ENCODE results near the gene OR2A2.

Gene OR2A2

DNA sequence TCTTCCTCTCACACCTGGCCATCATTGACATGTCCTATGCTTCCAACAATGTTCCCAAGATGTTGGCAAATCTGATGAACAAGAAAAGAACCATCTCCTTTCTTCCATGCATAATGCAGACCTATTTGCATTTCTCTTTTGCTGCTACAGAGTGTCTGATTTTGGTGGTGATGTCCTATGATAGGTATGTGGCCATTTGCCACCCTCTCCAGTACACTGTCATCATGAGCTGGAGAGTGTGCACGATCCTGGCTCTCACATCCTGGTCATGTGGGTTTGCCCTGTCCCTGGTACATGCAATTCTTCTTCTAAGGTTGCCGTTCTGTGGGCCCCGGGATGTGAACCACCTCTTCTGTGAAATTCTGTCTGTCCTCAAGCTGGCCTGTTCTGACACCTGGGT is 32.8 kb downstream of the OR2A2 start:
- DNase-seq (ENCODE audit: low read depth in 2 of 2) = no peak

DNA sequence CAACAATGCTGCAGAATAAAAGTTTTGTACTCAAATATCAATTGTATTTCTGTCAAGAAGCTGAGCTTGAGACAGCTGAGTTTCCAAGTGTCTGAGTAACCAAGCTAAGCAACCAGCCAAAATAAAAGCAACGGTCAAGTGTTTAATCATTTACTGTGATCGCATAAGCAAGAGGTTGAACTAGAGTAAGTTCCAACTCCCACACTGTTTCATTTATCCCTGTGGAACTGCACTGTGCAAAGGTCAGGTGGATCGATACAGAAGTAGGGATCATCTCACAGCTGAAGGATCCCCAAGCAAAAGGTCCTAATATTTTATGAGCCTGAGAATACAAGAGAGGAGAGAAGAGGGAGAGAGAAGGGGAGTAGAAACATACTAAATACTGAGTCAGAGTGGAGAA is 35.0 kb downstream of the OR2A2 start:
- no peak for DNase-seq (ENCODE audit: low read depth in 2 of 2)

DNA sequence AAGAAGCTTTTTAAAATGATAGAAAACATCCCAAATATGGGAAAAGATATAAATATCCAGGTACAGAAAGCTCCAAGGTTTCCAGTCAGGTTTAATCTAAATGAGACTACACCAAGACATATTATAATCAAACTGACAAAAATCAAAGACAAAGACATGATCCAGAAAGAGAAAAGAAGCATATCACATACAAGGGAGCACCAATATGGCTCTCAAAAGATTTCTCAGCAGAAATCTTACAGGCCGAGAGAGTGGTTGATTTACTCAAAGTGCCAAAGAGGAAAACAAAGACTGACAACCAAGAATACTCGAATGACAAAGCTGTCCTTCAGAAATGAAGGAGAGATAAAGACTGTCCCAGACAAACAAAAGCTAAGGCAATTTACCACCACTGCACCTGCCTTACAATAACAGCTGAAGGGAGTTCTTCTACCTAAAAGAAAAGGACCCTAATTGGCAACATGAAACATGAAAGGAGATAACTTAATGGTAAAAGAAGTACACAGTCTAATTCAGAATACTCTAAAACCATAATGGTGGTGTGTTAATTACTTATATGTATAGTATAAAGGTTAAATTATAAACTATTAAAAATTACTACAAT is 38.9 kb downstream of the OR2A2 start:
- no peak for DNase-seq (ENCODE audit: low read depth in 2 of 2)

DNA sequence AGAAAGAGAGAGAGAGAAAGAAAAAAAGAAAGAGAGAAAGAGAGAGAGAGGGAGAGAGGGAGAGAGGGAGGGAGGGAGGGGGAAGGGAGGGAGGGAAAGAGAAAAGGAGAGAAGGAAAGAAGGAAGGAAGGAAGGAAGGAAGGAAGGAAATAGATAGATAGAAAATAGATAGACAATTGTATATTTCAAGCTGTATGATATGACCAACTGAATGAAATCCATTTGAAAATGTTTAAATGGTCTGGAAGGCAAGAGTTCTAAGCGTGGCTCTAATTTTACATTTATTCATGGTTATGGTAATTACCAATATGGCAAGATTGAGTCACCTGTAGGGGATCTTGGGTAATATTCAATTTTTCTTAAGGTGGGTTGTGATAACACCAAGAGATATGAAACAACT is 49.5 kb downstream of the OR2A2 start:
- DNase-seq (ENCODE audit: low read depth in 2 of 2) = no peak

Measured in stimulated activated CD4-positive, alpha-beta T cell treated with anti-CD3 and anti-CD28 coated beads, Interleukin-12 subunit alpha, Interleukin-12 subunit beta, amount 100 ng/mL, for 24 hours (primary cell).